HUES48 (cell line): Measurements from ENCODE around the gene ITPR3.
"Not testable (repeated sequence)": the region's sequence is repeated elsewhere in the genome, so short reads cannot be mapped to it uniquely, and the experiment has no call there.

Experiments
- H3K27ac ChIP-seq: one replicate; pipeline ENCODE4 v1.7.0; 2013; ENCODE audit warnings: low read depth, low read length, inconsistent platforms
- H3K27me3 ChIP-seq: 2 replicates; pipeline ENCODE4 v1.6.1; 2013; ENCODE audit warnings: mild to moderate bottlenecking, low read length; ENCODE audit not compliant: control insufficient read depth, insufficient read depth
- H3K36me3 ChIP-seq: 2 replicates; pipeline ENCODE4 v1.6.1; 2013; ENCODE audit warnings: low read length; ENCODE audit not compliant: control insufficient read depth, insufficient read depth
- H3K4me1 ChIP-seq: 2 replicates; pipeline ENCODE4 v1.6.1; 2013; ENCODE audit warnings: mild to moderate bottlenecking, low read length; ENCODE audit not compliant: control insufficient read depth, insufficient read depth
- H3K4me3 ChIP-seq: 2 replicates; pipeline ENCODE4 v1.5.1; 2013; ENCODE audit warnings: mild to moderate bottlenecking, low read depth, low read length
- H3K9ac ChIP-seq: 2 replicates; pipeline ENCODE4 v1.6.1; 2013; ENCODE audit warnings: mild to moderate bottlenecking, low read depth, low read length, moderate library complexity
- H3K9me3 ChIP-seq: 2 replicates; pipeline ENCODE4 v1.6.1; 2013; ENCODE audit warnings: low read length; ENCODE audit not compliant: control insufficient read depth, insufficient read depth

The ITPR3 gene

GRCh38 chr6:33619166-33619840 lies 1.8 kb upstream of the ITPR3 start:
- peaks cover 26% of the 10 kb centered on the region for H3K4me1 ChIP-seq
- H3K36me3 ChIP-seq: 0 out of 2 replicates have a peak, but pooled peaks cover 3% of the 10 kb centered on the region
- no peaks in the 10 kb centered on the region for H3K9me3 ChIP-seq
- no peak overlapping the region for H3K27ac ChIP-seq
- H3K9ac ChIP-seq: no peak overlapping the region
- peak overlapping the region; percentile 79; the same call in 1 of the 2 replicates for H3K4me3 ChIP-seq
- H3K27me3 ChIP-seq: peaks cover 25% of the 10 kb centered on the region

GRCh38 chr6:33620158-33620855 lies 815 bp upstream of the ITPR3 start:
- Histone ChIP-seq H3K27me3 (peaks cover 25% of the 10 kb centered on the region), H3K4me1 (peaks cover 26% of the 10 kb centered on the region), H3K27ac (no peak overlapping the region), H3K36me3 (0 out of 2 replicates have a peak, but pooled peaks cover 9% of the 10 kb centered on the region), H3K9ac (no peak overlapping the region), H3K9me3 (no peaks in the 10 kb centered on the region), H3K4me3 (peak overlapping the region; percentile 79)

- Histone ChIP-seq H3K4me3 (peak overlapping the region; percentile 79), H3K9ac (peak overlapping the region; percentile 46), H3K27me3 (peaks cover 25% of the 10 kb centered on the region), H3K9me3 (no peaks in the 10 kb centered on the region), H3K4me1 (peaks cover 26% of the 10 kb centered on the region), H3K36me3 (0 out of 2 replicates have a peak, but pooled peaks cover 9% of the 10 kb centered on the region), H3K27ac (peak overlapping the region; percentile 57)
Measured at GRCh38 chr6:33621711-33622388, 728 bp downstream of the ITPR3 start.

GRCh38 chr6:33622456-33623431 lies 1.6 kb downstream of the ITPR3 start:
- Histone ChIP-seq H3K9ac (no peak overlapping the region), H3K27ac (no peak overlapping the region), H3K4me1 (peaks cover 30% of the 10 kb centered on the region), H3K27me3 (peaks cover 25% of the 10 kb centered on the region), H3K36me3 (0 out of 2 replicates have a peak, but pooled peaks cover 9% of the 10 kb centered on the region), H3K4me3 (peak overlapping the region; percentile 79), H3K9me3 (no peaks in the 10 kb centered on the region)

- Histone ChIP-seq H3K27ac (no peak overlapping the region), H3K9ac (no peak overlapping the region), H3K9me3 (no peaks in the 10 kb centered on the region), H3K36me3 (0 out of 2 replicates have a peak, but pooled peaks cover 9% of the 10 kb centered on the region), H3K4me3 (no peak overlapping the region), H3K27me3 (peaks cover 19% of the 10 kb centered on the region), H3K4me1 (peaks cover 39% of the 10 kb centered on the region)
Measured at GRCh38 chr6:33623895-33624381, 2.8 kb downstream of the ITPR3 start.

- no peak overlapping the region for H3K4me3 ChIP-seq
- no peak overlapping the region for H3K27ac ChIP-seq
- H3K27me3 ChIP-seq: peaks cover 10% of the 10 kb centered on the region
- H3K36me3 ChIP-seq: 0 out of 2 replicates have a peak, but pooled peaks cover 9% of the 10 kb centered on the region
- H3K9me3 ChIP-seq: no peaks in the 10 kb centered on the region
- peaks cover 33% of the 10 kb centered on the region for H3K4me1 ChIP-seq
- no peak overlapping the region for H3K9ac ChIP-seq
Measured at GRCh38 chr6:33624856-33625255, 3.7 kb downstream of the ITPR3 start.

- H3K4me3 ChIP-seq: no peak overlapping the region
- 0 out of 2 replicates have a peak, but pooled peaks cover 9% of the 10 kb centered on the region for H3K36me3 ChIP-seq
- no peak overlapping the region for H3K9ac ChIP-seq
- no peak overlapping the region for H3K27ac ChIP-seq
- H3K9me3 ChIP-seq: no peaks in the 10 kb centered on the region
- peaks cover 2% of the 10 kb centered on the region; the same call in 1 of the 2 replicates for H3K27me3 ChIP-seq
- H3K4me1 ChIP-seq: peaks cover 25% of the 10 kb centered on the region
Measured at GRCh38 chr6:33627876-33628275, 6.8 kb downstream of the ITPR3 start.

GRCh38 chr6:33628401-33628964 lies 7.4 kb downstream of the ITPR3 start:
- H3K36me3 ChIP-seq: 0 out of 2 replicates have a peak, but pooled peaks cover 9% of the 10 kb centered on the region
- no peaks in the 10 kb centered on the region for H3K9me3 ChIP-seq
- H3K27me3 ChIP-seq: peaks cover 5% of the 10 kb centered on the region; the same call in 1 of the 2 replicates
- no peak overlapping the region for H3K27ac ChIP-seq
- H3K4me1 ChIP-seq: peaks cover 24% of the 10 kb centered on the region
- no peak overlapping the region for H3K4me3 ChIP-seq
- no peak overlapping the region for H3K9ac ChIP-seq

- H3K27me3 ChIP-seq: peaks cover 9% of the 10 kb centered on the region; the same call in 1 of the 2 replicates
- no peak overlapping the region for H3K27ac ChIP-seq
- H3K9ac ChIP-seq: no peak overlapping the region; the same call in 1 of the 2 replicates
- no peaks in the 10 kb centered on the region for H3K36me3 ChIP-seq
- H3K4me1 ChIP-seq: peaks cover 31% of the 10 kb centered on the region
- H3K9me3 ChIP-seq: no peaks in the 10 kb centered on the region
- no peak overlapping the region for H3K4me3 ChIP-seq
Measured at GRCh38 chr6:33630014-33630413, 8.9 kb downstream of the ITPR3 start.

- H3K27ac ChIP-seq, H3K9ac ChIP-seq, H3K36me3 ChIP-seq, H3K4me3 ChIP-seq, H3K27me3 ChIP-seq, H3K9me3 ChIP-seq: not testable (repeated sequence)
- peaks cover 40% of the 10 kb centered on the region for H3K4me1 ChIP-seq
Measured at GRCh38 chr6:33631521-33631920, 10.4 kb downstream of the ITPR3 start.
